H1 (cell line): ENCODE results near the gene VPS72. TPM values are rescaled to one million over a fixed set of nuclear protein-coding genes. Genes with fewer than 3 reads are reported as not detected.

Experiments
- CTCF ChIA-PET: fragments of 300-600 bp; sonication (Branson Sonifier 250); formaldehyde crosslinking; loops from one replicate; lab custom pipeline; 2021; ENCODE audit not compliant: partially characterized antibody; lab: Charles Lee
- POLR2A ChIA-PET: fragments of 300-600 bp; sonication (Branson Sonifier 250); formaldehyde crosslinking; loops from one replicate; lab custom pipeline; 2021; ENCODE audit warnings: inconsistent platforms; ENCODE audit not compliant: partially characterized antibody; lab: Charles Lee
- DNase-seq, 2 experiments: peaks; one replicate each; pipeline versions ENCODE4 v3.0.0 to v3.0.0-alpha.2; 2010 to 2022; ENCODE audit warnings: low spot score in 2 of 2, low read depth in 1 of 2, mixed read lengths in 1 of 2
- FAIRE-seq: peaks from 2 replicates; lab custom pipeline; 2011; peaks lifted over from hg19 to GRCh38; lab: Jason Lieb, UNC
- H2AFZ ChIP-seq: 2 replicates; pipeline ENCODE4 v1.8.1; 2012; ENCODE audit warnings: low read length, inconsistent platforms
- H2AK5ac ChIP-seq: 2 replicates; pipeline ENCODE4 v1.6.1; 2013; ENCODE audit warnings: low read depth, low read length
- H2BK120ac ChIP-seq: replicated peaks from 2 replicates; pipeline ENCODE3; 2013; ENCODE audit warnings: low read depth, low read length, inconsistent platforms
- H2BK12ac ChIP-seq: 2 replicates; pipeline ENCODE4 v1.6.1; 2013; ENCODE audit warnings: low read depth, low read length
- H2BK15ac ChIP-seq: 2 replicates; pipeline ENCODE4 v1.6.1; 2013; ENCODE audit warnings: low read length
- H2BK20ac ChIP-seq: 2 replicates; pipeline ENCODE4 v1.6.1; 2013; ENCODE audit warnings: low read length
- H2BK5ac ChIP-seq: 2 replicates; pipeline ENCODE4 v1.6.1; 2013; ENCODE audit warnings: low read depth, low read length
- H3K14ac ChIP-seq: 2 replicates; pipeline ENCODE4 v1.6.1; 2013; ENCODE audit warnings: inconsistent platforms; ENCODE audit not compliant: insufficient read length
- H3K18ac ChIP-seq: 2 replicates; pipeline ENCODE4 v1.6.1; 2013; ENCODE audit warnings: low read length; ENCODE audit errors: extremely low read depth
- H3K23ac ChIP-seq: 2 replicates; pipeline ENCODE4 v1.6.1; 2013; ENCODE audit warnings: inconsistent platforms; ENCODE audit not compliant: insufficient read length
- H3K23me2 ChIP-seq: 2 replicates; pipeline ENCODE4 v1.6.1; 2013; ENCODE audit warnings: low read depth, low read length
- H3K27ac ChIP-seq: 2 replicates; pipeline ENCODE4 v1.6.1; 2011; ENCODE audit warnings: low read depth, low read length, inconsistent platforms
- H3K27me3 ChIP-seq, 4 experiments: replicated peaks in 1 of 4; 1 replicate in 1 of 4; 2 replicates in 3 of 4; pipeline versions ENCODE4 v1.6.1 to v1.8.1; 2011 to 2013; ENCODE audit warnings: low read length in 3 of 4, mild to moderate bottlenecking in 3 of 4, inconsistent platforms in 2 of 4, mixed read lengths in 2 of 4, moderate library complexity in 1 of 4; ENCODE audit not compliant: control insufficient read depth in 3 of 4, insufficient read depth in 3 of 4; ENCODE audit errors: extremely low read depth in 1 of 4
- H3K36me3 ChIP-seq, 4 experiments: 2 replicates each; pipeline versions ENCODE4 v1.6.1 to v1.8.1; 2011 to 2013; ENCODE audit warnings: mild to moderate bottlenecking in 4 of 4, low read length in 3 of 4, moderate library complexity in 2 of 4, control low read depth in 1 of 4, inconsistent platforms in 1 of 4; ENCODE audit not compliant: insufficient read depth in 4 of 4, control insufficient read depth in 2 of 4
- H3K4ac ChIP-seq: replicated peaks from 2 replicates; pipeline ENCODE3; 2013; ENCODE audit warnings: low read length, low read depth, mixed read lengths, inconsistent platforms; ENCODE audit not compliant: insufficient read length
- H3K4me1 ChIP-seq, 4 experiments: replicated peaks in 1 of 4; 1 replicate in 1 of 4; 2 replicates in 3 of 4; pipeline versions ENCODE4 v1.6.1 to v1.8.1; 2011 to 2013; ENCODE audit warnings: low read length in 3 of 4, inconsistent platforms in 2 of 4, mixed read lengths in 1 of 4; ENCODE audit not compliant: insufficient read depth in 4 of 4, control insufficient read depth in 3 of 4
- H3K4me2 ChIP-seq, 2 experiments: 2 replicates each; pipeline versions ENCODE4 v1.6.1 to v1.8.1; 2011 to 2013; ENCODE audit warnings: low read depth in 2 of 2, low read length in 2 of 2, control low read depth in 1 of 2, inconsistent platforms in 1 of 2, mild to moderate bottlenecking in 1 of 2; ENCODE audit not compliant: insufficient read depth in 1 of 2
- H3K4me3 ChIP-seq, 4 experiments: fragments of 200-600, 300-600 bp in 1 of 4; sonication (generic), shearing (Covaris generic), sonication (Bioruptor Twin) in 1 of 4; 2 replicates each; pipeline versions ENCODE4 v1.5.1 to v1.8.1; 2011 to 2016; ENCODE audit warnings: low read length in 4 of 4, low read depth in 3 of 4, control low read depth in 2 of 4, inconsistent platforms in 2 of 4, mild to moderate bottlenecking in 2 of 4, mixed read lengths in 1 of 4, moderate library complexity in 1 of 4; ENCODE audit not compliant: insufficient read depth in 2 of 4; ENCODE audit errors: extremely low read depth in 1 of 4
- H3K56ac ChIP-seq: replicated peaks from 2 replicates; pipeline ENCODE3; 2013; ENCODE audit warnings: low read depth, mild to moderate bottlenecking, mixed read lengths, low read length, inconsistent platforms; ENCODE audit not compliant: insufficient read length
- H3K79me1 ChIP-seq: 2 replicates; pipeline ENCODE4 v1.6.1; 2013; ENCODE audit warnings: low read depth, low read length, control low read depth
- H3K79me2 ChIP-seq, 2 experiments: 2 replicates each; pipeline versions ENCODE4 v1.6.1 to v1.8.1; 2012 to 2013; ENCODE audit warnings: low read length in 2 of 2, mild to moderate bottlenecking in 2 of 2, inconsistent platforms in 1 of 2; ENCODE audit not compliant: insufficient read depth in 2 of 2, control insufficient read depth in 1 of 2
- H3K9ac ChIP-seq, 4 experiments: replicated peaks in 1 of 4; 1 replicate in 1 of 4; 2 replicates in 3 of 4; pipeline versions ENCODE4 v1.6.1 to v1.8.1; 2011 to 2013; ENCODE audit warnings: low read depth in 3 of 4, low read length in 3 of 4, control low read depth in 2 of 4, mild to moderate bottlenecking in 2 of 4, moderate library complexity in 2 of 4, inconsistent platforms in 1 of 4; ENCODE audit errors: extremely low read depth in 1 of 4
- H3K9me3 ChIP-seq, 2 experiments: 2 replicates each; pipeline versions ENCODE4 v1.6.1 to v1.8.1; 2012 to 2013; ENCODE audit warnings: mild to moderate bottlenecking in 2 of 2, moderate library complexity in 2 of 2, control low read depth in 1 of 2, inconsistent platforms in 1 of 2, low read depth in 1 of 2, low read length in 1 of 2, mixed read lengths in 1 of 2; ENCODE audit not compliant: insufficient read depth in 2 of 2
- H4K20me1 ChIP-seq, 2 experiments: replicated peaks in 1 of 2; 2 replicates each; pipeline versions ENCODE3 to v1.8.1; 2011 to 2013; ENCODE audit warnings: inconsistent platforms in 2 of 2, low read length in 2 of 2, mild to moderate bottlenecking in 1 of 2; ENCODE audit not compliant: insufficient read depth in 2 of 2, control insufficient read depth in 1 of 2
- H4K5ac ChIP-seq: 2 replicates; pipeline ENCODE4 v1.6.1; 2013; ENCODE audit warnings: low read length, low read depth, mixed read lengths, inconsistent platforms; ENCODE audit not compliant: insufficient read length
- H4K8ac ChIP-seq: 2 replicates; pipeline ENCODE4 v1.8.0; 2013; ENCODE audit warnings: mild to moderate bottlenecking, moderate library complexity, low read length, inconsistent platforms; ENCODE audit not compliant: insufficient read depth; ENCODE audit errors: extremely low read depth
- H4K91ac ChIP-seq: replicated peaks from 2 replicates; pipeline ENCODE3; 2013; ENCODE audit warnings: low read length, mixed read lengths, inconsistent platforms; ENCODE audit not compliant: insufficient read length
- RAD21 ChIP-seq, 2 experiments: IDR thresholded peaks in 1 of 2; conservative IDR thresholded peaks in 1 of 2; 2 replicates each; pipeline ENCODE4 v1.6.1; 2011; ENCODE audit warnings: low read depth in 2 of 2, low read length in 2 of 2, improper control_type of control experiment in 1 of 2, inconsistent platforms in 1 of 2, mild to moderate bottlenecking in 1 of 2, moderate library complexity in 1 of 2
- SP2 ChIP-seq: IDR thresholded peaks from 2 replicates; pipeline ENCODE4 v1.6.1; 2012; ENCODE audit warnings: mild to moderate bottlenecking, low read length, inconsistent platforms
- WGBS, 2 experiments: shearing (Covaris generic) in 1 of 2; methylation state at CpG; one replicate each; pipeline versions ENCODE4 v1.1.6 to v1.1.7; 2013 to 2015; ENCODE audit warnings: low lambda C conversion rate in 2 of 2, mixed read lengths in 2 of 2, inconsistent platforms in 1 of 2, low coverage in 1 of 2, missing lambda C conversion rate in 1 of 2; ENCODE audit not compliant: insufficient replicate concordance in 2 of 2, insufficient coverage in 1 of 2, insufficient read length in 1 of 2; ENCODE audit errors: extremely low coverage in 1 of 2, missing lambda C conversion rate in 1 of 2; 5-methylcytosine and 5-hydroxymethylcytosine counted together
- polyA plus RNA-seq, 7 experiments: library from polyadenylated mRNA; depleted of rRNA in 3 of 7; stranded (reverse) in 5 of 7; unstranded in 2 of 7; fragments of >200 nt in 5 of 7; fragments of 200-250 nt in 2 of 7; gene quantifications; 1 replicate in 5 of 7; 2 replicates in 1 of 7; 4 replicates in 1 of 7; pipeline versions ENCODE4 v1.2.1 to v1.2.3, GENCODE V29; 2011 to 2013; ENCODE audit warnings: missing spikeins in 2 of 7, mixed read lengths in 2 of 7
- total RNA-seq: library from RNA; stranded (reverse); fragmentation: NEBNext Ultra II Directional; extraction: Animal tissue kit (Norgen Biotek cat#: 25700); gene quantifications from 2 replicates; pipeline ENCODE4 v1.2.1, GENCODE V29; 2021

VPS72 gene
- total and polyA plus RNA-seq, 2 of the 8 experiments (the other 6 are each of a cell fraction or from before 2014, with no cell fraction given): 86.6 to 121 TPM

GRCh38 chr1:151187205-151187604 lies 2.8 kb downstream of the VPS72 start:
- FAIRE-seq (no peak), DNase-seq (no peak)
- Histone ChIP-seq H2BK12ac (no peak overlapping the region), H3K79me1 (peaks cover 3% of the 10 kb centered on the region; the same call in 1 of the 2 replicates), H2BK15ac (no peak overlapping the region), H4K8ac (no peak overlapping the region), H3K36me3 (peaks cover 10 to 37% (median 31%) of the 10 kb centered on the region in 4 experiments; a peak in 7 of 8 replicates), H3K14ac (no peak overlapping the region), H3K4ac (no peak overlapping the region), H3K18ac (no peak overlapping the region), H3K4me1 (no peaks in the 10 kb centered on the region), H3K27ac (no peak overlapping the region), H3K9me3 (no peaks in the 10 kb centered on the region), H2BK120ac (no peak overlapping the region), H2AK5ac (no peak overlapping the region), H3K56ac (no peak overlapping the region), H3K23ac (no peak overlapping the region), H3K23me2 (no peaks in the 10 kb centered on the region; the same call in 1 of the 2 replicates), H2AFZ (no peak overlapping the region), H2BK20ac (no peak overlapping the region), H3K27me3 (no peaks in the 10 kb centered on the region), H3K79me2 (peaks cover 7 to 33% of the 10 kb centered on the region in 2 experiments), H3K9ac (no peak overlapping the region), H3K4me3 (no peak overlapping the region), H4K5ac (no peak overlapping the region), H4K91ac (no peak overlapping the region), H2BK5ac (no peak overlapping the region), H4K20me1 (peaks cover 0 to 5% of the 10 kb centered on the region in 2 experiments), H3K4me2 (no peak overlapping the region)
- no peak for TF ChIP-seq SP2
- TF ChIP-seq RAD21 (IDR thresholded peaks at IDR 0.05 in 1 of 2, conservative IDR thresholded peaks at IDR 0.05 in 1 of 2; ENCODE audit: low read depth in 2 of 2, low read length in 2 of 2): no peak
- ChIA-PET POLR2A (interaction anchor here (0.7 to 2.4 kb wide), 5 partner anchors 16 to 50 kb away, joined by 3 to 9 read pairs (median 4); partner anchors contain the start of genes LYSMD1 and SCNM1), CTCF (no interaction called here)
- 95% methylated on average over 1 of the region's 1 CpG; no CpG with 5 or more reads in 1 of the 2 experiments for WGBS, 2 experiments
